Measurements from ENCODE around the gene PXMP4.
"Not testable (repeated sequence)": the region's sequence is repeated elsewhere in the genome, so short reads cannot be mapped to it uniquely, and the experiment has no call there.

PXMP4 gene

DNA sequence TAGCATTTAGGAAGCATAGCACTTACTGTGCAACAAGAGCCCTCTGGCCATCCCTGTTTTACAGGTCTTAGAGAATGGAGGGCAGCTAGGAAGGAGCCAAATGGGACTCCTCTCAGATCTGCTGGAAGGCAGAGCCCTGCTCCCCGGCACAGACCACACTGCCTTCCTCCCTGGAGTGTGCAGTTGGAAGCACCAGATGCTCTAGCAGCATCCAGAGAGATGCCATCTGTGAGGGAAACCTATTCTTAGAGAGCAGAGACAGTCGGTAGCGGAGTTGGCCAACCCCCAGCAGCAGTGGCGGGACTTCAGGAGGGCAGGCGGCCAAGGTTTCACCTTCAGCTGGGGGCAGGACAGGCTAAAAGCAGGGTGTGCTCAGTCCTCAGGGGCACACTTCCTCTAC, 17.2 kb downstream of the PXMP4 start:
- DNase-seq (ENCODE audit: low spot score), result peak; percentile 81

DNA sequence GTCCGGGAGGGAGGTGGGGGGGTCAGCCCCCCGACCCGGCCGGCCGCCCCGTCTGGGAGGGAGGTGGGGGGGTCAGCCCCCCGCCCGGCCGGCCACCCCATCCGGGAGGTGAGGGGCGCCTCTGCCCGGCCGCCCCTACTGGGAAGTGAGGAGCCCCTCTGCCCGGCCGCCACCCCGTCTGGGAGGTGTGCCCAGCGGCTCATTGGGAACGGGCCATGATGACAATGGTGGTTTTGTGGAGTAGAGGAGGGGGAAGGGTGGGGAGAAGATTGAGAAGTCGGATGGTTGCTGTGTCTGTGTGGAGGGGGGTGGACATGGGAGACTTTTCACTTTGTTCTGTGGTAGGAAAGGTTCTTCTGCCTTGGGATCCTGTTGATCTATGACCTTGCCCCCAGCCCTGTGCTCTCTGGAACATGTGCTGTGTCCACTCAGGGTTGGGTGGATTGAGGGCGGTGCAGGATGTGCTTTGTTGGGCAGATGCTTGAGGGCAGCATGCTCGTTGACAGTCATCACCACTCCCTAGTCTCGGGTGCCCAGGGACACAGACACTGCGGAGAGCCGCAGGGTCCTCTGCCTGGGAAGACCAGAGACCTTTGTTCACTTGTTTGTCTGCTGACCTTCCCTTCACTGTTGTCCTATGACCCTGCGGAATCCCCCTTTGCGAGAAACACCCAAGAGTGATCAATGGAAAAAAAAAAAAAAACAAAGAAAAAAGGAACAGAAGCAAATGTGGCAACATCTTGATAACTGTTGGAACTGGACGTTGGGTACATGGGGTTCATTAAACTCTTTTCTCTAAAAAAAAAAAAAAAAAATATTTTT, 18.3 kb downstream of the PXMP4 start:
- DNase-seq (ENCODE audit: low spot score), result no peak

DNA sequence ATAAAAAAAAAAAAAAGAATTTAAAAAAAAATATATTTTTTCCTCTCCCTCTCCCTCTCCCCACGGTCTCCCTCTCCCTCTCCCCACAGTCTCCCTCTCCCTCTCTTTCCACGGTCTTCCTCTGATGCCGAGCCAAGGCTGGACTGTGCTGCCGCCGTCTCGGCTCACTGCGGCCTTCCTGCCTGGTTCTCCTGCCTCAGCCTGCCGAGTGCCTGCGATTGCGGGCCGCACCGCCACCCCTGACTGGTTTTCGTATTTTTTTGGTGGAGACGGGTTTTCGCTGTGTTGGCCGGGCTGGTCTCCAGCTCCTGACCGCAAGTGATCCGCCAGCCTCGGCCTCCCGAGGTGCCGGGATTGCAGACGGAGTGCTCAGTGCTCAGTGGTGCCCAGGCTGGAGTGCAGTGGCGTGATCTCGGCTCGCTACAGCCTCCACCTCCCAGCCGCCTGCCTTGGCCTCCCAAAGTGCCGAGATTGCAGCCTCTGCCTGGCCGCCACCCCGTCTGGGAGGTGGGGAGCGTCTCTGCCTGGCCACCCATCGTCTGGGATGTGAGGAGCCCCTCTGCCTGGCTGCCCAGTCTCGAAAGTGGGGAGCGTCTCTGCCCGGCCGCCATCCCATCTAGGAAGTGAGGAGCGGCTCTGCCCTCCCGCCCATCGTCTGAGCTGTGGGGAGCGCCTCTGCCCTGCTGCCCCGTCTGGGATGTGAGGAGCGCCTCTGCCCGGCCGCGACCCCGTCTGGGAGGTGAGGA, 19.2 kb downstream of the PXMP4 start:
- DNase-seq (ENCODE audit: low spot score), result not testable (repeated sequence)

DNA sequence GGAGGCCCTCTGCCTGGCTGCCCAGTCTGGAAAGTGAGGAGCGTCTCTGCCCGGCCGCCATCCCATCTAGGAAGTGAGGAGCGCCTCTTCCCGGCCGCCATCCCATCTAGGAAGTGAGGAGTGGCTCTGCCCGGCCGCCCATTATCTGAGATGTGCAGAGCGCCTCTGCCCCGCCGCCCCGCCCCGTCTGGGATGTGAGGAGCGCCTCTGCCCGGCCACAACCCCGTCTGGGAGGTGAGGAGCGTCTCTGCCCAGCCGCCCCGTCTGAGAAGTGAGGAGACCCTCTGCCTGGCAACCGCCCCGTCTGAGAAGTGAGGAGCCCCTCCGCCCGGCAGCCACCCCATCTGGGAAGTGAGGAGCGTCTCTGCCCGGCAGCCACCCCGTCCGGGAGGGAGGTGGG, 21.1 kb downstream of the PXMP4 start:
- not testable (repeated sequence) for DNase-seq (ENCODE audit: low spot score)

DNA sequence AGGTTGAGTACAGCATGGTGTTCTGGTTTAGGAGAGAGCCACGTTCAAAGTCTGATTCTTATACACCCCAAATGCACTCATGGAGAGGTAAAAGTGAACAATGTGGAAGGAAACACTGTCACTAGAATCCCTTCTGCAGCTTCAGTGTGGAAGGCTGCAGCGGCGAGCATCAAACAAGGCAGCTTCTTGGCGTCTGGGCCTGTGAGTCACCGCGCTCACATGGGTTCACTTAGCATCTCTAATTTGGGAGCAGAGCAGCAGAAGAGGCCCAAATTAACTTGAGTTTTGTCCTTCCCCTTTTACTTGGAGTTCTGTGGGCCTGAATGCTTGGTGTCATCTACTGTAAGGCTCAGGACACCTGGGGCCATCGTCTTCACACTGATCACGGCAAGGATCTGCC, 23.0 kb downstream of the PXMP4 start:
- DNase-seq (ENCODE audit: low spot score), result no peak

DNA sequence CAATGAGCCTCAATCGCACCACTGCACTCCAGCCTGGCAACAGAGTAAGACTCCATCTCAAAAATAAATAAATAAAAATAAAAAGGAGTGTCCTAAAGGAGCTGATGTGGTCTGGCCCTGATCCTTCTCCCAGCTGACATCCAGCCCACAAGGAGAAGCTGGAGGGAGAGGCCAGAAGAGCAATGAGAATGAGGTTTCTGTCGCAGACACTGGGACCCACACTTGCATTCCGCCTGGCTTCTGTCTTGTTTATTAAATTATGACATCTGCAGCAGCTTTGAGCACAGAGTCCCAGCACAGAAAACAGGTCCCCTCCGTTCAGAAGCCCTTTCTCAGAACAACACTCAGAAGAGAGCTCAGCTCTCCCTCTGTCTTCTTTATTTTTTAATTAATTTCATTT, 23.7 kb downstream of the PXMP4 start:
- DNase-seq (ENCODE audit: low spot score), result no peak

DNA sequence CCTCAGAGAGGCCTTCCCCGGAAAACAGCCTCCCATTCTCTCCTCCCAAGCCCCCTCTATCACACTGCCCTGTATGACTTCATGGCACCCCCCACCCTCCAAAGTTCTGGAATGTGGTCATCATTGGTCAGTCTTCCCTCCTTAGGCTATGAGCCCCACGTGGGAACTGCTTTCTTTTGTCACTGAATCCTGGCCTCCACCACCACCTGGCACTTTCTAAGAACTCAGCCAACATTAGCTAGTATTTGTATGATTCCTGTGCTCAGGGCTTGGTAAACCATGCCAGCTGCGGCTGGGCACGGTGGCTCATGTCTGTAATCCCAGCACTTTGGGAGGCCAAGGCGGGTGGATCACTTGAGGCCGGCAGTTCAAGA, 25.5 kb downstream of the PXMP4 start:
- no peak for DNase-seq (ENCODE audit: low spot score)

DNA sequence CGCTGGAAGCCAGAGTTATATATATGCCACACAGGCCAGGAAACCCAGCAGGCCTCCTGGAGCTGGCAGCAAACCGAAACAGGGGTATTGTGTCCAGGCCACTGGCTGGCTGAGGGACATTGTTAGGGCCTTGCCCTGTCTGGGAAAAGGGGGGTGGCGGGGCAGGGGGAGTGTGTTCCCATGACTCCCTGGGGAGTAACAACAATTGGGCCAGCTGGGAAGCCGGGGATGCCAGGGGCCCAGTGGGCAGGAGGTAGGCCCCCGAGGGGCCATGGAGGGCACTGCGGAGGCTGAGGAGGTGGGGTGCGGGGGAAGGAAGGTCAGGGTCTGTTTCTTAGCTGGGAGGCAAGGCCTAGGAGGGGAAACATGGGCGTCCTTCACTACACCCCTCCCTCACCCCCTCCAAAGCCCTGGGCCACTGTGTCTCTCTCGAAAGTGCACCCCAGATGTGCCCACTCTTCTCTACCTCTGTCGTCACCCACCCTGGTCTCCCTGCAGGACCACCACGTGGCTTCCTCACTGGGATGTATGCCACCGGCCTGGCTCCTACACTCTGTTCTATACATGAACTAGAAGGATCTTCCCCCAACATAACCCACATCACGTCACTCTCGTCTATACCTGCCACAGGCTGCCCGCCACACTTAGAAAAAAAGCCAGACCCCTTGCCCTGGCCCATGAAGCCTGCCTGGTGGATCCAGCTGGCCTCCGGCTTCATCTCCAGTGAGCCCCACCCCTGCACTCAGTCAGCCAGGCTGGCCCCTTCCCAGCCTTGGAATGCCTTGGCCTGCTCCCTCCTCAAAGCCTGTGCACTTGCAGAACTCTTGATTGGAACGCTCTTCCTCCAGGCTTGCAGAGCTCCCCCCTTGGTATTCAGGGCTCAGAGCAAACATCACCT, 26.1 kb downstream of the PXMP4 start:
- DNase-seq (ENCODE audit: low spot score), result no peak

DNA sequence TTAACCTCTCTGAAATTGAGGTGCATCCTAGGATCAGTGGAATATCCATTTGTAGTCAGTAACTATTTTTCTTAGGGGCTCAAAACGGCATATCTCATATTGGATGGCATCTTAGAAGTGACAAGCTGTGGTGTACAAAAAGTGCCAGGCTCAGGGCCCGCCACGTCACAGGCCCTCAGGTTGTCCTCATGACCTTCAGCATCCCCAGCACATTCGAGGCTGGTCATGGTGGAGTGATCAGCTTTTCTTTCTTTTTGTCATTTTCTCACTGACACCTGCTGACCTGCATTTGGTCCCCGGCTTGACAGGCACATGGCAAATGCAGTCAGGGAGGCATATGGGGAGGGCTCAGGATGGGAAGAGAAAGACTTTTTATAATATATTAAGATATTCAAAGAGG, 26.8 kb downstream of the PXMP4 start:
- DNase-seq (ENCODE audit: low spot score), result no peak

DNA sequence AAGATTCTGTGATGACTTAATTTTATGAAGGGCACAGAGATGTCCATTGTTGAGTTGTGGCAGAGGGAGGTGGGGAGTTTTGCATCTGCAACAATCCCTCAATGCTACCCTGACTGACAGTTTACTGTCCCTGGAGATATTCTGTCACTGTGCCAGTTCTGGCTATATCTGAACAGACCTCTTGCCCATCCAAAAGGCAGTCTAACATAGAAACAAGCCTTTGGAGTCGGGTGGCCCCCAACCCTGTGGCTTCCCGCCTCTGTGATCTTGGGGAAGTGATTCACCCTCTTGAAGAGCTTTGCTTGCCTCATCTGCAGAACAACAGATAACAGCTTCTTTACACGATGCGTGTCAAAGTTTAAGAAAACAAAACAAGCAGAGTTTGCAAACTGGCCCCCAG, 30.1 kb downstream of the PXMP4 start:
- DNase-seq (ENCODE audit: low spot score), result no peak

DNA sequence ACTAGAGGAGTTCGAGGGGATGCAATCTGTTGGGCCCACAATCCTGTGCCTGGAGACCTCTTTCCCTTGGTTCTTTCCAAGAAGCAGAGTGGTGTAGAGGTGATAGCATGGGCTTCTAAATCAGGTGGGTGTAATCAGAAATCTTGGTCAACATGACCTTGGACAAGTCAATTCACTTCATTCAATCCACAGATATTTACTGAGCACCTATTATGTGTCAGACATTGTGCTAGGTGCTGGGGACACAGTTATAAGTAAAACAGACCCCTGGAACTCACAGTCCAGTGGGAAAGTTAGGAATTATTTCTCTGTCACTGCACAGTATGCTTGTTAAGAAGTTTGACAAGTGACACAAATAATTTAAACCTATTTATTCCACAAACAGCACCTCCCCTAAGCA, 30.6 kb downstream of the PXMP4 start:
- DNase-seq (ENCODE audit: low spot score), result no peak

DNA sequence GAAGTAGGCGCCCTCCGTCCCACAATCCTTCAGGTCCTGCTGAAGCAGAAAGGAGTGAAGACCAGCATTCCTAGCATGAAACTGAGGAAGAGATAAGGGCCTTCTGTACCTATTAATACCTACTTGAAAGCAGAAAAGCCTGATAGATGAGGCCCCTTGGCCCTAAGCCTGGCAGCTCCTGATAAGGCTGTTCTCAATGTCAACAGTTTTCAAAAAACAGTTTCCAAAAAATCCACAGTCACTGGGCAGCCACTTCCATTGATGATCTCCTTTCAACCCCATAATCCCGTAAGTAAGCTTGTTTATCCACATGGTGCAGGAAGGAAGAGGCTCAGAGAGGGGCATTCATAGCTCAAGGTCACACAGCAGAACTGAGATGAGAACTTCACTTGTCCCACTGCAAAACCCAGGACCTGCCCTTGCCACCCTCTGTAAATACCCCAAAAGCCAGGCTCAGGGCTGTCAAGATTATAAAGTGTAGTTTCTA, 31.1 kb downstream of the PXMP4 start:
- no peak for DNase-seq (ENCODE audit: low spot score)

DNA sequence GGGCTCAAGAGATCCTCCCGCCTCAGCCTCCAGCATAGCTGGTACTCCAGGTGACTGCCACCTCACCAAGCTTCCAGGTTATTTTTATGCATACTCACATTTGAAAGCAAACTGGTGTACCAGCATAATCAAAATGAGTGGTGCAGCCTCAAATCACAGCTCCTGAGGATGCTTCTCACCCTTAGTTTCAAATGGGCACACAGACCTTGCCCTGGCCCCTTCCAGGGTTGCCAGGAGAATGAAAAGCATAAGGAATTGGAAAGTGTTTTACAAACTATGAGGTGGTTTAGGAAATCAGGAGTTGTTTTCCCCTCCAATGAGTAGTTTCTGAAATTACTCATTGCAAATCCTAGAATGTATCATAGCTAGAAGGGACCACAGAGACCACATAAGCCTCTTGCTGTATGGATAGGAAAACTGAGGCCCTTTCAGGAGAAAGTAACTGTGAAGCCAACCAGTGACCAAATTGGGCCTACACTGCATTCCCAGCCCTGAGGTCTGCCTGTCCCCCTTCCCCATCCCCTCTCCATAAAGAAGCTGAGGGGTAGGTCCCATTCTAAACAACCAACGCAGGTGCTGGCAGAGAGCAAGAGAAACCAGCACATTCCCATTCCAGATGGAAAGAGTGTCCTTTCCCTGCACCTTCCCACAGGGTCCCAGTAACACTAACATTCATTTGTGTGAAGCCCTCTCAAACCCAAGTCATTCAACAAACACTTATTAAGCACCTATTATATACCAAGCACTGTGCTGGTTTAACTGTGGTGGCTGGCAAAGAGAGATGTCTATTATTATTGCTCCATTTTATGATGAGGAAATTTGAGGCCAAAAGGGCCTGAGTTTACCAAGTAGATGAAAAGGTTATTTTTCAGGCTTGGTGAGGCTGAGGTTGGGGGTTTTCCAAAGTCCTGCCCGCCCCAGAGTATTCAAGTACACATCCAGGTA, 31.8 kb downstream of the PXMP4 start:
- no peak for DNase-seq (ENCODE audit: low spot score)

DNA sequence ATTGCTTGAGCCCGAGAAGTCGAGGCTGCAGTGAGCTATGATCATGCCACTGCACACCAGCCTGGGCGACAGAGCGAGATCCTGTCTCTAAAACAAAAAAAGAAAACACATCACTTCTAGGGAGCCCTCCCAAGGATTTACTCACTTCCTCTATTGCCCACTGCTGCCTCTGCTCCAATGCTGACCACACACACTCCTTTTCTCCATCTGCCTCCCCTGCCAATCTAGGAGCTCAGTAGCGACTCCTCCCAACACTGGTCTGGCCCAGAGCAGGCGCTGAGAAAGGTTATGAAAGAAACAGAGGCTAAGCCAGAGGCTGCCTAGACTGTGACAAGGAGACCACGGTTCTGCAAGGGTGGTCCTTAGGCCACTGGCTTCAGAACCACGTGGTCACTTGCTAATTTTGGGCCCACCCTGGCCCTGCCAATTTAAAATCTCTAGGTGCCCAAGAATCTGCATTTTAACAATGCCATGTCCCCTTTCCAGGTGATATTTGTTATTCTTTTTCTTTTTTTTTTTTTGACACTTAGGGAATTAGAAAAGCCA, 32.7 kb downstream of the PXMP4 start:
- no peak for DNase-seq (ENCODE audit: low spot score)

DNA sequence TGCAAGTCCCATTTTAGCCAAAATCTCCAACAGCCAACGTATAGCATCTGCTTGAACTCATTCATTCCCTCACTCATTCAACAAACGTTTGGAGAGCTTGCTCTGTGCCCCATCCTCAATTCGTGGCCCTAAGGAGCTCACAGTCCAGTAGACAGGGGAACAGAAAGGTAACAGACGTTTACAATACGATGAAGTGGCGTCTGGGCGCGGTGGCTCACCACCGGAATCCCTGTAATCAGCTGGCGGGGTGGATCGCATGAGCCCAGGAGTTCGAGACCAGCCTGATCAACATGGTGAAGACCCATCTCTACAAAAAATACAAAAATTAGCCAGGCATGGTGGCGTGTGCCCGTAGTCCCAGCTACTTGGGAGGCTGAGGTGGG, 33.1 kb downstream of the PXMP4 start:
- DNase-seq (ENCODE audit: low spot score), result no peak

DNA sequence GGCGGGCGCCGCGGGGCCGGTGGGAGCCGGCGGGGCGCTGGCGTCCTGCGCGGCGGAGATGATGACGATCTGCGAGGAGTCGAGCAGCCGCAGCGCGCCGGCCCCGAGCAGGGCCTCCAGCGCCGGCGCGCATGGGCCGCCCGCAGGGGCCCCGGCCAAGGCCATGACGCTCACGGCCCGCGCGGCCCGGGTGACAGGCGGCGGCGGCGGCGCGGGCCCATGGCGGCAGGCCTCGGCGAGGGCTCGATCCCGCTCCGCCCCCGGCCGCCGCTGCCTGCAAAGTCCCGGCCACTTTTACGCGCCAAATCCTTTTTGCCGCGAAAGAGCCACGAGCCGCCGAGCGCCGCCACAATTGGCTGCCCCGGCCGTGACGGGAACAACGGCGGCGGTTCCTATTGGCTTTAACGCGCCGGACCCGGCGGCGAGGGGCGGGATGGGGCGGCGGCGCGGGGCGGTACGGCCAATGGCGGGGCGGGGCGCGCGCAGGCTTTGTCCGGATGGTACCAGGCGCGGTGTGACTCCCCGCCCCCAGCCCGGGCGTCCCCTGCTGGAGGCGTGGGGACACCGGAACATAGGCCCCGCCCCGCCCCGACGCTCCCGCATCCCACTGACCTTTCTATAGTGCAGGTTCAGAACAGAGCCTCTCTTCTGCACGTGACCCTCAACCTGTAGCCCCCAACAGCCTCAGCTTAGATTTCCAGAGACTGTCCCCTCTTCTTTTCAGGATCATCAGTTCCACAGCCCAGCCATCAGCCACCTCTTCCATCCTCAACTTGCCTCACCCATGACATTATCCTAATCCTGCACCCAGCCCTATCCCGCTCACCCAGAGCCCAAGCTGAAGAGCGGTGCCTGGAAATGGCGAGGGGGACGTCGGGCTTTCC, 33.8 kb downstream of the PXMP4 start, which contains the start of gene E2F1:
E2F1 (minus strand) TSS at position 286 of the 884 bp plus-strand sequence; CDS start at position 165, 121 bp downstream.
- peak; percentile 99 for DNase-seq (ENCODE audit: low spot score)

DNA sequence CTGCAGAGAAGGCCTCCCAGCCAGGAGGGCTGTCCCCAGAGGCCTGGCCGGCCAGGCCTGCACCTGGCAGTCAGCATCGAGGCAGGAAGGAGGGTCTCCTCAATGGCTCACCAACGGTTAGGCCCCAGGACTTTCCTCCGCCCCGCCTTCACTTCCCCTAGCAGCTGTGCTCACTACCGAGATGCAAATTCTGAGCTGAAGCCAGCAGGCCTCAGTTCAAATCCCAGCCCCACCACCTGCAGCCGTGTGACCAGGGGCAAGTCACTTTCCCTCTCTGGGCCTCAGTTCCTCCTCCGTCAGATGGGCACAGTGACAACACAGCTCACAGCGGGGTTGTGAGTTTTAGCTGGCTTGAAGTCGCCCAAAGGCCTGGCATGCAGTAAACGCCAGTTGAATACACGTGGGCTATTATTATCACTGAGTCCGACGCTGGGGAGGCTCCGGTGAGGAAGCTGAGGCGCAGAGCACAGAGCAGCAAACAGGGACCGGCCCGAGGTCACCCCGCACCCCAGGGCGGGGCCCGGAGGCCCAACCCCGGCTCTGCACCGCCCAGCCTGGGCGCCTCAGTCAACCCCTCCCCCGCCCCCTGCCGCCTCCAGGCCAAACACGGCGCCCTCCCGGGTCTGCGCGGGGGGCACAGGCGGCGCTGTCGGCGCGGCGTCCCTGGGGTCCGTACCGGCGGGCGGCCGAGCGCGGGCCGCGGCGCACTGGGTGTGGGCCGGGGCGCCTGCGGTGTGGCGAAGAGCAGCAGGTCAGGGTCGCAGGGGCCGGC, 34.6 kb downstream of the PXMP4 start:
- DNase-seq (ENCODE audit: low spot score), result peak; percentile 65

DNA sequence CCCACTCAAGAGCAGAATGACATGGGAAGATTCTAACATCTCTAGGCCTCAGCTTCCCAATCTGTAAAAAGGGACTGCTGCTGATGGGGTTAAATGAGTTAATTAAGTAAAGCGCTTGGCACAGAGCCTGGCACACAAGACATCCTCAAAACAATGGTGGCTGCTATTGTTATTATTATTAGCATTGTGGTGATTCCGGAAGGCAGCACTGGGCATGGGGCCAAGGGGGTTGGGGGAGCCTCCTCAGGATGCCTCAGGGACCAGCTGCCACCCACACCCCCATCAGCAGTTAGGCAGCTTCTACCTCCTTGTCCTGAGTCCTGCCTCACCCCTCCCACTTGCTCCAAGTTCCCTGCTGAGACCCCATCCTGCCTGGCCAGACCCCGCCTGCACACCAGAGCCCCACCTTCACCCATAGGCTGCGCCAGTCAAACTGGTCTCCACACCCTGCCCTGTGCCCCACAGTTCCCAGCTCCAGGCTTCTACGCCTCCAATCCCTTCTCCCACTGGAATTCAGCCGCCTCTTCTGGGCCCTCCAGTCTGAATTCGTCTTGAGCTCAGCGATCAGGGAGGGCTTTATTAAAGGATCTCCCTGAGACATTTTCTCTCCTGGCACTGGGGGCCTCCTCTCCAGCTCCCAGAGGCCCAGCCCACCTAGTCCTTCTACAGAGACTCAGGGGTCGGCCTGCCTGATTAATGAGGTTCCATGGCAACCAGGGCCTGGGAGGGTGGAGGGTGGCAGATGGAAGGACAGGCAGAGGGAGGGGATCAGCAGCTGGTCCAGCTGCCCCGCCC, 35.4 kb downstream of the PXMP4 start:
- peak; percentile 87 for DNase-seq (ENCODE audit: low spot score)

All from D341Med (cell line).